ENCODE results near the gene RHOA. TPM values are rescaled to one million over a fixed set of nuclear protein-coding genes. Genes with fewer than 3 reads are reported as not detected.
"Not testable (repeated sequence)": the region's sequence is repeated elsewhere in the genome, so short reads cannot be mapped to it uniquely, and the experiment has no call there.

Gene RHOA
- total RNA-seq, 6 experiments from 2014 or later = 142 to 251 (median 171) TPM

DNA sequence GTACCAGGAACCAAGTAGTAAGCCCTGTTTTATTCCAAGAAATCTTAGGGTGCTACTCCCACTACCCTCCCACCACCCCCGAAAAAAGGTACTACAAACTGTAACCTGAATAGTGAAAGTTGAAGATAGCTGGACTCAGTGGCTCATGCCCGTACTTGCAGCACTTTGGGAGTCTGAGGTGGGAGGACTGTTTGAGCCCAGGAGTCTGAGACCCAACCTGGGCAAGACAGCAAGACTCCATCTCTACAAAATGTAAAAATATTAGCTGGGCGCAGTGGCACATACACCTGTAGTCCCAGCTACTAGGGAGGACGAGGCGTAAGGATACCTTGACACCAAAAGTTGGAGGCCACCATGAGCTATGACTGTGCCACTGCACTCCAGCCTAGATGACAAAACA lies 7.9 kb downstream of the RHOA start:
- no peak overlapping the region for H3K4me3 ChIP-seq
- ATAC-seq (no peak), DNase-seq (no peak)
- no peak for TF ChIP-seq POLR2A (IDR thresholded peaks at IDR 0.05)
- TF ChIP-seq, protein P1, sequence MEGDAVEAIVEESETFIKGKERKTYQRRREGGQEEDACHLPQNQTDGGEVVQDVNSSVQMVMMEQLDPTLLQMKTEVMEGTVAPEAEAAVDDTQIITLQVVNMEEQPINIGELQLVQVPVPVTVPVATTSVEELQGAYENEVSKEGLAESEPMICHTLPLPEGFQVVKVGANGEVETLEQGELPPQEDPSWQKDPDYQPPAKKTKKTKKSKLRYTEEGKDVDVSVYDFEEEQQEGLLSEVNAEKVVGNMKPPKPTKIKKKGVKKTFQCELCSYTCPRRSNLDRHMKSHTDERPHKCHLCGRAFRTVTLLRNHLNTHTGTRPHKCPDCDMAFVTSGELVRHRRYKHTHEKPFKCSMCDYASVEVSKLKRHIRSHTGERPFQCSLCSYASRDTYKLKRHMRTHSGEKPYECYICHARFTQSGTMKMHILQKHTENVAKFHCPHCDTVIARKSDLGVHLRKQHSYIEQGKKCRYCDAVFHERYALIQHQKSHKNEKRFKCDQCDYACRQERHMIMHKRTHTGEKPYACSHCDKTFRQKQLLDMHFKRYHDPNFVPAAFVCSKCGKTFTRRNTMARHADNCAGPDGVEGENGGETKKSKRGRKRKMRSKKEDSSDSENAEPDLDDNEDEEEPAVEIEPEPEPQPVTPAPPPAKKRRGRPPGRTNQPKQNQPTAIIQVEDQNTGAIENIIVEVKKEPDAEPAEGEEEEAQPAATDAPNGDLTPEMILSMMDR (IDR thresholded peaks at IDR 0.05) = no peak
- no peaks in the 10 kb centered on the region for H3K9me3 ChIP-seq
- WGBS (ENCODE audit: insufficient coverage, low coverage, low lambda C conversion rate, missing lambda C conversion rate) = 52% methylated on average over 2 of the region's 5 CpGs
- H3K27ac ChIP-seq = no peak overlapping the region
- H3K36me3 ChIP-seq = no peaks in the 10 kb centered on the region
- peaks cover 0 to 19% (median 0%) of the 10 kb centered on the region in 4 donors for H3K4me1 ChIP-seq
- H3K27me3 ChIP-seq = no peaks in the 10 kb centered on the region
- intact Hi-C loops (cut with DNase I) = no loop called here

DNA sequence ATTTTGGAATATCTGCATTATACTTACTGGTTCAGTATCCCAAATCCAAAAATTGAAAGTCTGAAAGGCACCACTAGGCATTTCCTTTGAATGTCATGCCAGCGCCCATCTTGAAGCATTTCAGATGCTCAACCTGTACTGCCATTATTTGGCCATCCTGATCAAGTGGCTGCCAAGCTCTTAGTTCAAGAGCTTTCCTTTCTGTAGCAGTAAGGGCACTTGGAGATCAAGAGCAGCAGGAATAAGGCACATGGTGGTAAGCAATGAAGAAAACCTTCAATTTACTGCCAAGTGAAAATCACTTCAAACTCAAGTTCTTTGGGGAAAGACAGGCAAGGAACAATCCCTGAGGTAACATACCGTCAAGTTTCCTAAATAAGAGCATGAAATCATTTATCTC lies 10.0 kb downstream of the RHOA start:
- H3K27me3 ChIP-seq = no peaks in the 10 kb centered on the region
- no peaks in the 10 kb centered on the region for H3K9me3 ChIP-seq
- no peak overlapping the region for H3K27ac ChIP-seq
- no peak for ATAC-seq
- H3K4me1 ChIP-seq = peaks cover 0 to 15% (median 0%) of the 10 kb centered on the region in 4 donors
- intact Hi-C loops (cut with DNase I) = no loop called here
- H3K36me3 ChIP-seq = peaks cover 0 to under 1% (median 0%) of the 10 kb centered on the region in 4 donors
- no peak overlapping the region for H3K4me3 ChIP-seq
- WGBS (ENCODE audit: insufficient coverage, low coverage, low lambda C conversion rate, missing lambda C conversion rate) = 89% methylated on average over 2 of the region's 2 CpGs
- DNase-seq = no peak
- TF ChIP-seq POLR2A (IDR thresholded peaks at IDR 0.05) = no peak
- TF ChIP-seq, protein P1 (IDR thresholded peaks at IDR 0.05) = no peak

DNA sequence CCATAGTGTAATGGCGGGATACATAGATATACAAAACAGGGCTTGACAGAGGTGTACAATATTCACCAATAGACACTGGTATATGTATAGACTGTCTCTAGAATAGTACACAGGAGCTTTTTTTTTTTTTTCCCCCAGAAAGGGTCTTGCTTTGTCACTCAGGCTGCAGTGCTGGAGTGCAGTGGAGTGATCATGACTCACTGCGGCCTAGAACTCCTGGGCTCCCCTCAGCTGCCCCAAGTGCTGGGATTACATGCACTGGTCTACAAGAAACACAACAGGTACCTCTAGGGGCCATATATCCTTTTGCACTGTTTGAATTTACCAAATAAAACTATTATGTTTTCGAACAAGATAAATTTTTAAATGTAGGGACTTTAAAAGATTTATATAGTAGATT lies 12.3 kb downstream of the RHOA start:
- WGBS (ENCODE audit: insufficient coverage, low coverage, low lambda C conversion rate, missing lambda C conversion rate) = 86% methylated on average over 3 of the region's 3 CpGs
- DNase-seq = peak in 2 of 3 donors; percentile 0 to 15
- Histone ChIP-seq H3K4me1 (peaks cover 0 to 9% (median 0%) of the 10 kb centered on the region in 4 donors), H3K4me3 (no peak overlapping the region), H3K27ac (no peak overlapping the region), H3K27me3 (no peaks in the 10 kb centered on the region), H3K36me3 (peaks cover 0 to 10% (median 0%) of the 10 kb centered on the region in 4 donors), H3K9me3 (no peaks in the 10 kb centered on the region)
- intact Hi-C loops (cut with DNase I) = no loop called here
- no peak for ATAC-seq
- TF ChIP-seq, protein P1 (IDR thresholded peaks at IDR 0.05) = no peak
- TF ChIP-seq POLR2A (IDR thresholded peaks at IDR 0.05) = no peak

DNA sequence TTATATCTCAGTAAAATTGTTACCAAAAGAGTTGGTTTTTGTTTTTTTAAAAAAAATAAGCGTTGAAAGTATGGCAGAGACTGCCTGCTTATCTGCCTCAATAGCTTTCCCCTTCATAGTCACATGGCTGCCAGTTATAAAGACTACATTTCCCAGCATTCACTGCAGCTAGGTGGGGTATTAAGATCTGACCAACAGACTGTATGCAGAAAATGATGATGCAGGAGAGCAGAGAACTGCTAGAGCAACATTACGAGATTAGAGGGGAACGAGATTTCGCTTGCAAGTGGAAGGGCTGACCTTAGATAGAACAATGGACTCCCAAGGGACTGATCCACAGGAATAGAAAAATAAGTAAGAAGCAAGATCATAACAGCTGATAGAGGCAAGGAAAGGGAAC lies 14.3 kb downstream of the RHOA start:
- peak; percentile 28 to 65 (median 58) for ATAC-seq
- Histone ChIP-seq H3K36me3 (peaks cover 0 to 13% (median 0%) of the 10 kb centered on the region in 4 donors), H3K4me1 (peaks cover 0 to 9% (median 0%) of the 10 kb centered on the region in 4 donors), H3K9me3 (no peaks in the 10 kb centered on the region), H3K4me3 (no peak overlapping the region), H3K27ac (no peak overlapping the region), H3K27me3 (no peaks in the 10 kb centered on the region)
- DNase-seq = no peak
- intact Hi-C loops (cut with DNase I) = no loop called here
- TF ChIP-seq, protein P1 (IDR thresholded peaks at IDR 0.05) = no peak
- TF ChIP-seq POLR2A (IDR thresholded peaks at IDR 0.05) = no peak
- WGBS (ENCODE audit: insufficient coverage, low coverage, low lambda C conversion rate, missing lambda C conversion rate) = 50% methylated on average over 4 of the region's 4 CpGs

DNA sequence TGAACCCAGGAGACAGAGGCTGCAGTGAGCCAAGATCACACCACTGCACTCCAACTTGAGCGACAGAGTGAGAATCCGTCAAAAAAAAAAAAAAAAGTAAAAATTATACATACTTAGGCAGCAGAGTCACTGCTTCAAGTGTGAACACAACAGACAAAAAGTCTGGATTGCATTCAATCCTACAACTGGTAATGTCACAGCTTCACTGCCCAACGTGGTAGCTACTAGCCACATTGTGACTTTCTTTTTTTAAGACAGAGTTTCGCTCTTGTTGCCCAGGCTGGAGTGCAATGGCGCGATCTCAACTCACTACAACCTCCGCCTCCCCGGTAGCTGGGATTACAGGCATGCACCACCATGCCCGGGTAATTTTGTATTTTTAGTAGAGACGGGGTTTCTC lies 20.5 kb downstream of the RHOA start:
- H3K9me3 ChIP-seq; H3K4me1 ChIP-seq; H3K27me3 ChIP-seq; intact Hi-C loops (cut with DNase I); H3K36me3 ChIP-seq; ATAC-seq; H3K4me3 ChIP-seq; DNase-seq; H3K27ac ChIP-seq: not testable (repeated sequence)
- WGBS (ENCODE audit: insufficient coverage, low coverage, low lambda C conversion rate, missing lambda C conversion rate) = 70% methylated on average over 9 of the region's 10 CpGs

All from right lobe of liver (tissue), 6 donors.